Neutrophil (primary cell): ENCODE data around the gene MTCL1.

Source experiments
- H3K27ac ChIP-seq: fragments of 200-600 bp; sonication (generic); 2 replicates; pipeline ENCODE4 v1.5.1; 2016; ENCODE audit warnings: mild to moderate bottlenecking, moderate library complexity
- H3K27me3 ChIP-seq: fragments of 200-600 bp; sonication (generic); 2 replicates; pipeline ENCODE4 v1.6.0; 2016; ENCODE audit warnings: mild to moderate bottlenecking
- H3K36me3 ChIP-seq: fragments of 200-600 bp; sonication (generic); 2 replicates; pipeline ENCODE4 v1.5.1; 2017
- H3K4me1 ChIP-seq, 2 experiments: fragments of 200-600 bp in 1 of 2; sonication (generic) in 1 of 2; 1 replicate in 1 of 2; 2 replicates in 1 of 2; pipeline versions ENCODE4 v1.5.1 to v1.6.1; 2013 to 2016; ENCODE audit warnings: low read depth in 1 of 2, low read length in 1 of 2, mild to moderate bottlenecking in 1 of 2, moderate library complexity in 1 of 2; ENCODE audit not compliant: control insufficient read depth in 1 of 2, insufficient read depth in 1 of 2
- H3K4me3 ChIP-seq, 2 experiments: fragments of 200-600 bp in 1 of 2; sonication (generic) in 1 of 2; 1 replicate in 1 of 2; 2 replicates in 1 of 2; pipeline ENCODE4 v1.5.1; 2013 to 2016; ENCODE audit warnings: low read depth in 1 of 2, low read length in 1 of 2, mild to moderate bottlenecking in 1 of 2, moderate library complexity in 1 of 2
- H3K9me3 ChIP-seq: fragments of 200-600 bp; sonication (generic); 2 replicates; pipeline ENCODE4 v1.5.1; 2016
- CTCF ChIP-seq: fragments of 200-600 bp; sonication (generic); IDR thresholded peaks from 2 replicates; pipeline ENCODE4 v1.5.1; 2016; ENCODE audit warnings: antibody characterized with exemption

MTCL1 gene

GRCh38 chr18:8776013-8776943 lies 70.9 kb downstream of the MTCL1 start:
- Histone ChIP-seq H3K27me3 (no peaks in the 10 kb centered on the region), H3K27ac (no peak overlapping the region), H3K4me1 (no peaks in the 10 kb centered on the region), H3K4me3 (no peak overlapping the region), H3K36me3 (no peaks in the 10 kb centered on the region), H3K9me3 (no peaks in the 10 kb centered on the region)
- no peak for TF ChIP-seq CTCF

- Histone ChIP-seq H3K9me3 (no peaks in the 10 kb centered on the region), H3K4me1 (no peaks in the 10 kb centered on the region), H3K27me3 (no peaks in the 10 kb centered on the region), H3K4me3 (no peak overlapping the region), H3K27ac (no peak overlapping the region), H3K36me3 (no peaks in the 10 kb centered on the region)
- no peak for TF ChIP-seq CTCF
Observed at GRCh38 chr18:8777846-8778245, 72.5 kb downstream of the MTCL1 start.

- no peaks in the 10 kb centered on the region for H3K9me3 ChIP-seq
- no peak overlapping the region for H3K4me3 ChIP-seq
- no peaks in the 10 kb centered on the region for H3K36me3 ChIP-seq
- no peaks in the 10 kb centered on the region for H3K27me3 ChIP-seq
- no peaks in the 10 kb centered on the region for H3K4me1 ChIP-seq
- H3K27ac ChIP-seq: no peak overlapping the region
- no peak for TF ChIP-seq CTCF
Observed at GRCh38 chr18:8778386-8778785, 73.0 kb downstream of the MTCL1 start.

GRCh38 chr18:8778824-8779223 lies 73.5 kb downstream of the MTCL1 start:
- no peaks in the 10 kb centered on the region for H3K9me3 ChIP-seq
- TF ChIP-seq CTCF: no peak
- no peaks in the 10 kb centered on the region for H3K36me3 ChIP-seq
- H3K27ac ChIP-seq: no peak overlapping the region
- H3K4me1 ChIP-seq: no peaks in the 10 kb centered on the region
- no peak overlapping the region for H3K4me3 ChIP-seq
- no peaks in the 10 kb centered on the region for H3K27me3 ChIP-seq

GRCh38 chr18:8779251-8779650 lies 73.9 kb downstream of the MTCL1 start:
- no peaks in the 10 kb centered on the region for H3K36me3 ChIP-seq
- TF ChIP-seq CTCF: no peak
- no peaks in the 10 kb centered on the region for H3K4me1 ChIP-seq
- no peak overlapping the region for H3K4me3 ChIP-seq
- no peaks in the 10 kb centered on the region for H3K27me3 ChIP-seq
- H3K9me3 ChIP-seq: no peaks in the 10 kb centered on the region
- H3K27ac ChIP-seq: no peak overlapping the region
